GM12878 (cell line): ENCODE data around the gene SSMEM1. TPM values are rescaled to one million over a fixed set of nuclear protein-coding genes. Genes with fewer than 3 reads are reported as not detected.

Source experiments
- CBFB ChIP-seq: IDR thresholded peaks from 2 replicates; pipeline ENCODE4 v1.6.1; 2016; ENCODE audit warnings: antibody characterized with exemption, low read depth
- FOXM1 ChIP-seq: IDR thresholded peaks from 2 replicates; pipeline ENCODE4 v1.6.1; 2012; ENCODE audit warnings: low read depth, mild to moderate bottlenecking, inconsistent platforms, low read length, moderate library complexity
- GABPA ChIP-seq: IDR thresholded peaks from 2 replicates; pipeline ENCODE4 v1.6.1; 2014; ENCODE audit warnings: antibody characterized with exemption, low read depth, mild to moderate bottlenecking, inconsistent platforms
- HDAC2 ChIP-seq: fragments of 200-600 bp; sonication (generic); IDR thresholded peaks from 2 replicates; pipeline ENCODE4 v1.6.1; 2017
- IKZF2 ChIP-seq, 2 experiments: fragments of 450-650 bp; IDR thresholded peaks; 2 replicates each; pipeline ENCODE4 v1.6.1; 2017; ENCODE audit warnings: mild to moderate bottlenecking in 2 of 2, moderate library complexity in 2 of 2
- IRF4 ChIP-seq: IDR thresholded peaks from 2 replicates; pipeline ENCODE4 v1.6.1; 2011; ENCODE audit warnings: low read depth, low read length
- KLF5 ChIP-seq: fragments of 450-650 bp; IDR thresholded peaks from 2 replicates; pipeline ENCODE4 v1.6.1; 2014; ENCODE audit warnings: mild to moderate bottlenecking; ENCODE audit not compliant: partially characterized antibody
- MEF2A ChIP-seq: IDR thresholded peaks from 2 replicates; pipeline ENCODE4 v1.6.1; 2011; ENCODE audit warnings: low read depth, mild to moderate bottlenecking, low read length, moderate library complexity; ENCODE audit not compliant: insufficient read depth
- NFIC ChIP-seq: IDR thresholded peaks from 2 replicates; pipeline ENCODE4 v1.6.1; 2012; ENCODE audit warnings: low read depth, mild to moderate bottlenecking, inconsistent platforms, low read length, moderate library complexity
- NR2C2 ChIP-seq: IDR thresholded peaks from 2 replicates; pipeline ENCODE4 v1.6.1; 2011; ENCODE audit warnings: borderline replicate concordance, low read depth; ENCODE audit not compliant: control insufficient read depth, insufficient read length
- NRF1 ChIP-seq: conservative IDR thresholded peaks from 2 replicates; pipeline ENCODE4 v1.6.1; 2011; ENCODE audit warnings: mild to moderate bottlenecking, low read depth, low read length, improper control_type of control experiment
- POLR2A ChIP-seq: IDR thresholded peaks from 2 replicates; pipeline ENCODE4 v1.6.1; 2011; ENCODE audit warnings: low read depth, mild to moderate bottlenecking, low read length
- POU2F2 ChIP-seq: IDR thresholded peaks from 3 replicates; pipeline ENCODE4 v1.6.1; 2011; ENCODE audit warnings: low read depth, mild to moderate bottlenecking, low read length, borderline replicate concordance
- RB1 ChIP-seq: fragments of 450-650 bp; formaldehyde crosslinking; IDR thresholded peaks from 2 replicates; pipeline ENCODE4 v1.6.1; 2017; ENCODE audit warnings: mild to moderate bottlenecking, borderline replicate concordance
- SP1 ChIP-seq: IDR thresholded peaks from one replicate; pipeline ENCODE4 v1.6.1; 2011; ENCODE audit warnings: low read depth, low read length
- SUZ12 ChIP-seq: fragments of 200-600 bp; sonication (generic); IDR thresholded peaks from one replicate; pipeline ENCODE4 v1.6.1; 2018; ENCODE audit warnings: antibody characterized with exemption, mild to moderate bottlenecking; ENCODE audit not compliant: unreplicated experiment
- ZNF207 ChIP-seq: fragments of 450-650 bp; IDR thresholded peaks from 2 replicates; pipeline ENCODE4 v1.6.1; 2014; ENCODE audit warnings: antibody characterized with exemption, mild to moderate bottlenecking, borderline replicate concordance
- polyA plus RNA-seq, 11 experiments: library from polyadenylated mRNA; depleted of rRNA in 4 of 11; unstranded in 6 of 11; stranded (reverse) in 5 of 11; fragments of >200 nt; fragmentation: Nextera tagmentation in 4 of 11; fragmentation: Illumina TruSeq in 1 of 11; extraction: Ambion mirVana in 4 of 11; extraction: Trizol in 1 of 11; gene quantifications; 1 replicate in 1 of 11; 2 replicates in 10 of 11; pipeline versions ENCODE4 v1.2.1 to v1.2.3, GENCODE V29; 2011 to 2016; ENCODE audit warnings: inconsistent platforms in 2 of 11, missing spikeins in 2 of 11, low read depth in 1 of 11
- total RNA-seq, 4 experiments: library from RNA; depleted of rRNA in 3 of 4; stranded (reverse); fragments of >200 nt in 3 of 4; fragmentation: Illumina TruSeq in 1 of 4; extraction: Trizol in 1 of 4; gene quantifications; 2 replicates each; pipeline versions ENCODE4 v1.2.1 to v1.2.3, GENCODE V29; 2013 to 2021
- TF ChIP-seq, protein P1 (sequence below): IDR thresholded peaks from 2 replicates; pipeline ENCODE4 v1.6.1; 2011; ENCODE audit warnings: borderline replicate concordance, low read depth, mild to moderate bottlenecking, moderate library complexity, mixed read lengths, low read length; ENCODE audit not compliant: insufficient read depth; ENCODE audit errors: extremely low read length
- TF ChIP-seq, protein P2 (sequence below): fragments of 450-650 bp; IDR thresholded peaks from 2 replicates; pipeline ENCODE4 v1.6.1; 2017; ENCODE audit warnings: mild to moderate bottlenecking, moderate library complexity
- TF ChIP-seq, protein P3 (sequence below): fragments of 450-650 bp; IDR thresholded peaks from 2 replicates; pipeline ENCODE4 v1.6.1; 2014; ENCODE audit warnings: mild to moderate bottlenecking
- TF ChIP-seq, protein P4 (sequence below): IDR thresholded peaks from 2 replicates; pipeline ENCODE4 v1.6.1; 2011; ENCODE audit warnings: borderline replicate concordance, low read depth, mild to moderate bottlenecking, moderate library complexity, low read length; ENCODE audit not compliant: insufficient read depth, poor library complexity, severe bottlenecking
- TF ChIP-seq, protein P5 (sequence below): IDR thresholded peaks from 2 replicates; pipeline ENCODE4 v1.6.1; 2011; ENCODE audit warnings: mild to moderate bottlenecking, low read depth, low read length, moderate library complexity; ENCODE audit not compliant: insufficient replicate concordance

Gene SSMEM1
- total and polyA plus RNA-seq, 10 of the 15 experiments (the other 5 are each of a cell fraction or from before 2014, with no cell fraction given) = not detected

DNA sequence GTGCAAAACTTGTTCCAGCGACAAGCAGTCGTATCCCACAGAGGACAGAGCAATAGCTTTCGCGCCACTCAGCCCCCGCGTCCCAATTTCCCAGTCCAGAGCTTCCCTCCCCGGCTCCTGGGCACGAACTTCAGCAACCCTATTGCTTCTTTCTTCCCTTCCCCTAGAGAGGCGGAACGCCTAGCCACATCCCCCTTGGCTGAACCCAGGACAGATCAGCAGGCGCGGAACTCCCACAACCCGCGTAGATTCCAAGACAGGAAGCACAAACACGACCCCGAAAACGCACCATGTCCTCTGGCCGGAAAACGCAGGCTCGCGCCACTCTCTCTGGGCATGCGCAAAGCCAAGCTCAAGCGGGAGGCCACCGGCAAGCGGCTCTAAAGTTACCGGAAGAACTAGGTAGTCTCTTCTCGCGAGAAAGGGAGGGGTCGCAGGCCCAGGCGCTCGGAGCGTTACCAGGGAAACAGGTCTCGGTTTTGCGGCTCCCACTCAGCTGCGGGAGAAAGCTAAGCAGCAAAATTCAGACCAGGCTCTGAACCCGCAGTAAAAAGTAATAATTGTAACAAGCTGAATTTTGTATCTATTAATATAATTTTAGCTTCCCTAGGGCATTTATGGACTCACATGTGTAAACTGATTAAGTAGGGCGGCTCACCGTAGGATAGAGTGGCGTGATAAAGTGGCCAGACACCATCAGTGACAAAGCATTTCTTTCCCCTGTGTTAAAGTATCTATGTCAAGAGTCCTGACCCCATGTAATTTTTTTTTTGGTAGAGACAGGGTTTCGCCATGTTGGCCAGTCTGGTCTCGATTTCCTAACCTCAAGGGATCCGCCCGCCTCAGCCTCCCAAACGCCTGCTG is 2.3 kb upstream of the SSMEM1 start, which contains the start of gene TMEM209 (continued):
- TF ChIP-seq, protein P1, sequence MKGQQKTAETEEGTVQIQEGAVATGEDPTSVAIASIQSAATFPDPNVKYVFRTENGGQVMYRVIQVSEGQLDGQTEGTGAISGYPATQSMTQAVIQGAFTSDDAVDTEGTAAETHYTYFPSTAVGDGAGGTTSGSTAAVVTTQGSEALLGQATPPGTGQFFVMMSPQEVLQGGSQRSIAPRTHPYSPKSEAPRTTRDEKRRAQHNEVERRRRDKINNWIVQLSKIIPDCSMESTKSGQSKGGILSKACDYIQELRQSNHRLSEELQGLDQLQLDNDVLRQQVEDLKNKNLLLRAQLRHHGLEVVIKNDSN = no peak
- no peak for TF ChIP-seq NR2C2
- TF ChIP-seq IRF4 = no peak
- TF ChIP-seq SUZ12 = no peak
- TF ChIP-seq, protein P2, sequence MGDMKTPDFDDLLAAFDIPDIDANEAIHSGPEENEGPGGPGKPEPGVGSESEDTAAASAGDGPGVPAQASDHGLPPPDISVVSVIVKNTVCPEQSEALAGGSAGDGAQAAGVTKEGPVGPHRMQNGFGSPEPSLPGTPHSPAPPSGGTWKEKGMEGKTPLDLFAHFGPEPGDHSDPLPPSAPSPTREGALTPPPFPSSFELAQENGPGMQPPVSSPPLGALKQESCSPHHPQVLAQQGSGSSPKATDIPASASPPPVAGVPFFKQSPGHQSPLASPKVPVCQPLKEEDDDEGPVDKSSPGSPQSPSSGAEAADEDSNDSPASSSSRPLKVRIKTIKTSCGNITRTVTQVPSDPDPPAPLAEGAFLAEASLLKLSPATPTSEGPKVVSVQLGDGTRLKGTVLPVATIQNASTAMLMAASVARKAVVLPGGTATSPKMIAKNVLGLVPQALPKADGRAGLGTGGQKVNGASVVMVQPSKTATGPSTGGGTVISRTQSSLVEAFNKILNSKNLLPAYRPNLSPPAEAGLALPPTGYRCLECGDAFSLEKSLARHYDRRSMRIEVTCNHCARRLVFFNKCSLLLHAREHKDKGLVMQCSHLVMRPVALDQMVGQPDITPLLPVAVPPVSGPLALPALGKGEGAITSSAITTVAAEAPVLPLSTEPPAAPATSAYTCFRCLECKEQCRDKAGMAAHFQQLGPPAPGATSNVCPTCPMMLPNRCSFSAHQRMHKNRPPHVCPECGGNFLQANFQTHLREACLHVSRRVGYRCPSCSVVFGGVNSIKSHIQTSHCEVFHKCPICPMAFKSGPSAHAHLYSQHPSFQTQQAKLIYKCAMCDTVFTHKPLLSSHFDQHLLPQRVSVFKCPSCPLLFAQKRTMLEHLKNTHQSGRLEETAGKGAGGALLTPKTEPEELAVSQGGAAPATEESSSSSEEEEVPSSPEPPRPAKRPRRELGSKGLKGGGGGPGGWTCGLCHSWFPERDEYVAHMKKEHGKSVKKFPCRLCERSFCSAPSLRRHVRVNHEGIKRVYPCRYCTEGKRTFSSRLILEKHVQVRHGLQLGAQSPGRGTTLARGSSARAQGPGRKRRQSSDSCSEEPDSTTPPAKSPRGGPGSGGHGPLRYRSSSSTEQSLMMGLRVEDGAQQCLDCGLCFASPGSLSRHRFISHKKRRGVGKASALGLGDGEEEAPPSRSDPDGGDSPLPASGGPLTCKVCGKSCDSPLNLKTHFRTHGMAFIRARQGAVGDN = 0 out of 2 replicates have a peak, but pooled peaks have one; percentile 45
- TF ChIP-seq POU2F2 = peak; percentile 90; the same call in 2 of the 3 replicates
- TF ChIP-seq SP1 = no peak
- TF ChIP-seq ZNF207 = no peak
- TF ChIP-seq, protein P3, sequence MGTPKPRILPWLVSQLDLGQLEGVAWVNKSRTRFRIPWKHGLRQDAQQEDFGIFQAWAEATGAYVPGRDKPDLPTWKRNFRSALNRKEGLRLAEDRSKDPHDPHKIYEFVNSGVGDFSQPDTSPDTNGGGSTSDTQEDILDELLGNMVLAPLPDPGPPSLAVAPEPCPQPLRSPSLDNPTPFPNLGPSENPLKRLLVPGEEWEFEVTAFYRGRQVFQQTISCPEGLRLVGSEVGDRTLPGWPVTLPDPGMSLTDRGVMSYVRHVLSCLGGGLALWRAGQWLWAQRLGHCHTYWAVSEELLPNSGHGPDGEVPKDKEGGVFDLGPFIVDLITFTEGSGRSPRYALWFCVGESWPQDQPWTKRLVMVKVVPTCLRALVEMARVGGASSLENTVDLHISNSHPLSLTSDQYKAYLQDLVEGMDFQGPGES = no peak
- TF ChIP-seq CBFB = peak; percentile 99
- no peak for TF ChIP-seq MEF2A
- peak; percentile 93 for TF ChIP-seq NRF1
- peak; percentile 85 for TF ChIP-seq GABPA
- TF ChIP-seq, protein P4, sequence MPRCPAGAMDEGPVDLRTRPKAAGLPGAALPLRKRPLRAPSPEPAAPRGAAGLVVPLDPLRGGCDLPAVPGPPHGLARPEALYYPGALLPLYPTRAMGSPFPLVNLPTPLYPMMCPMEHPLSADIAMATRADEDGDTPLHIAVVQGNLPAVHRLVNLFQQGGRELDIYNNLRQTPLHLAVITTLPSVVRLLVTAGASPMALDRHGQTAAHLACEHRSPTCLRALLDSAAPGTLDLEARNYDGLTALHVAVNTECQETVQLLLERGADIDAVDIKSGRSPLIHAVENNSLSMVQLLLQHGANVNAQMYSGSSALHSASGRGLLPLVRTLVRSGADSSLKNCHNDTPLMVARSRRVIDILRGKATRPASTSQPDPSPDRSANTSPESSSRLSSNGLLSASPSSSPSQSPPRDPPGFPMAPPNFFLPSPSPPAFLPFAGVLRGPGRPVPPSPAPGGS = no peak
- no peak for TF ChIP-seq KLF5
- peak; percentile 83 for TF ChIP-seq RB1
- no peak for TF ChIP-seq NFIC
- peak in 1 of 2 experiments; percentile 61; a peak in 2 of 4 replicates for TF ChIP-seq IKZF2 (IDR thresholded peaks at IDR 0.05)
- TF ChIP-seq POLR2A = peak; percentile 99
- TF ChIP-seq, protein P5, sequence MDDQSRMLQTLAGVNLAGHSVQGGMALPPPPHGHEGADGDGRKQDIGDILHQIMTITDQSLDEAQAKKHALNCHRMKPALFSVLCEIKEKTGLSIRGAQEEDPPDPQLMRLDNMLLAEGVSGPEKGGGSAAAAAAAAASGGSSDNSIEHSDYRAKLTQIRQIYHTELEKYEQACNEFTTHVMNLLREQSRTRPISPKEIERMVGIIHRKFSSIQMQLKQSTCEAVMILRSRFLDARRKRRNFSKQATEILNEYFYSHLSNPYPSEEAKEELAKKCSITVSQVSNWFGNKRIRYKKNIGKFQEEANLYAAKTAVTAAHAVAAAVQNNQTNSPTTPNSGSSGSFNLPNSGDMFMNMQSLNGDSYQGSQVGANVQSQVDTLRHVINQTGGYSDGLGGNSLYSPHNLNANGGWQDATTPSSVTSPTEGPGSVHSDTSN = no peak
- TF ChIP-seq HDAC2 = no peak
- no peak for TF ChIP-seq FOXM1
